Neural cell (in vitro differentiated cells): ENCODE results near the gene GART. TPM values are rescaled to one million over a fixed set of nuclear protein-coding genes. Genes with fewer than 3 reads are reported as not detected.

ENCODE experiments used
- H2AFZ ChIP-seq: fragments of 200-600, 300-800 bp; sonication (generic), shearing (Covaris generic); 2 replicates; pipeline ENCODE4 v1.6.0; 2014; ENCODE audit warnings: low read depth, mild to moderate bottlenecking, antibody characterized with exemption, low read length, moderate library complexity
- H3F3A ChIP-seq: fragments of 200-600 bp; shearing (Covaris generic); 2 replicates; pipeline ENCODE4 v1.6.1; 2016; ENCODE audit warnings: mild to moderate bottlenecking, moderate library complexity, mixed read lengths, antibody characterized with exemption, low read length; ENCODE audit not compliant: insufficient read depth, poor library complexity, severe bottlenecking
- H3K27ac ChIP-seq: fragments of 200-600, 300-800 bp; sonication (generic), shearing (Covaris generic); 2 replicates; pipeline ENCODE4 v1.5.1; 2014; ENCODE audit warnings: mild to moderate bottlenecking, low read length, moderate library complexity
- H3K27me3 ChIP-seq: fragments of 300-800, 200-600 bp; sonication (generic), shearing (Covaris generic); 2 replicates; pipeline ENCODE4 v1.6.0; 2014; ENCODE audit warnings: mild to moderate bottlenecking, low read depth, low read length, moderate library complexity; ENCODE audit not compliant: insufficient read depth
- H3K36me3 ChIP-seq: fragments of 300-800, 200-600 bp; sonication (generic), shearing (Covaris generic); 2 replicates; pipeline ENCODE4 v1.5.1; 2014; ENCODE audit warnings: mild to moderate bottlenecking, antibody characterized with exemption, low read length, moderate library complexity; ENCODE audit not compliant: insufficient read depth
- H3K4me2 ChIP-seq: fragments of 300-800, 200-600 bp; sonication (generic), shearing (Covaris generic); 2 replicates; pipeline ENCODE4 v1.6.0; 2014; ENCODE audit warnings: mild to moderate bottlenecking, low read length
- H3K4me3 ChIP-seq: fragments of 300-800, 200-600 bp; sonication (generic), shearing (Covaris generic); 2 replicates; pipeline ENCODE4 v1.5.1; 2014; ENCODE audit warnings: mild to moderate bottlenecking, low read length, moderate library complexity
- H3K79me2 ChIP-seq: fragments of 200-600 bp; shearing (Covaris generic); replicated peaks from 2 replicates; pipeline ENCODE4 v1.6.0; 2014; ENCODE audit warnings: mild to moderate bottlenecking, low read length, moderate library complexity; ENCODE audit not compliant: insufficient read depth
- H3K9ac ChIP-seq: fragments of 300-800, 200-600 bp; sonication (generic), shearing (Covaris generic); 2 replicates; pipeline ENCODE4 v1.6.1; 2016; ENCODE audit warnings: mild to moderate bottlenecking, low read length, mixed read lengths
- H3K9me2 ChIP-seq: fragments of 200-600 bp; shearing (Covaris generic); 2 replicates; pipeline ENCODE4 v1.6.1; 2016; ENCODE audit warnings: mild to moderate bottlenecking, low read length, mixed read lengths; ENCODE audit not compliant: insufficient read depth
- H3K9me3 ChIP-seq: fragments of 200-600, 300-800 bp; sonication (generic), shearing (Covaris generic); 2 replicates; pipeline ENCODE4 v1.6.1; 2016; ENCODE audit warnings: mild to moderate bottlenecking, mixed run types, low read length, moderate library complexity, mixed read lengths
- H4K20me1 ChIP-seq: fragments of 200-600 bp; shearing (Covaris generic); 2 replicates; pipeline ENCODE4 v1.6.1; 2016; ENCODE audit warnings: mild to moderate bottlenecking, mixed run types; ENCODE audit not compliant: insufficient read depth
- EP300 ChIP-seq: fragments of 450-650 bp; conservative IDR thresholded peaks from 2 replicates; pipeline ENCODE4 v1.6.1; 2014; ENCODE audit warnings: antibody characterized with exemption, mild to moderate bottlenecking, moderate library complexity; ENCODE audit not compliant: poor library complexity, severe bottlenecking
- POLR2AphosphoS5 ChIP-seq: IDR thresholded peaks from 2 replicates; pipeline ENCODE4 v1.6.1; 2012
- polyA plus RNA-seq: library from polyadenylated mRNA; depleted of rRNA; stranded (reverse); fragments of >200 nt; gene quantifications from 2 replicates; pipeline ENCODE4 v1.2.3, GENCODE V29; 2014

The GART gene
- polyA plus RNA-seq, 1 donor from 2014 or later, result 87.5 TPM

DNA sequence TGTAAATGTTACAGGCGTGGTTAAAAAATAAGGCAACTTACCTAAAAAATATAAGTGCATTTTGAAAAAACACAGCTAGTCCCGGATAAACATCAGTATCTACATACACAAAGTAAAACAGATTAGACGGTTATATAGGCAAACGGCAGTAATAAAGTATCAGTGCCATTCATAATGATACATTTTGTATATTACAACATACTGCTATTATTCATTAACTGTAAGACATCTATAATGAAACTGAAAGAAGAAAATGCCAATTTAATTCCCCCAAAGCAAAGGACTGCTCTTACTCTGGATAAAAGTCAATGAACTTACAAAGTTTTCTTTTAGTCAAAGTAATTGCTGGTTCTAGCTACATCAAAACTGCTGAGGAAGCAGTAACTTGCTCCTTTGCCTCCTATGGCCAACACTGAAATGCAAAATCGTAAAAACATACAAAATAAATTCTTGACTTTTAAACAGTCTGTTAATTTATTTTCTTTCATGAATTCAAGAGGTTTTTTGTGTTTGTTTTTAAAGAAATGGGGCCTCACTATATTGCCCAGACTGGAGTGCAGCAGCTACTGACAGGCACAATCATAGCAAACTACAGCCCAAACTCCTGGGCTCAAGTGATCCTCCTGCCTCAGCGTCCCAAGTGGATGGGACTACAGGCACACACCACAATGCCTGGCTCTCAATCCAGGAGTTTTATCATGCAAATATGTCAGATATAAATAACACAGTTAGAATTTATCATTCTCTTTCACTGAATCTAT, 86.1 kb downstream of the GART start:
- H3K4me3 ChIP-seq, result no peak overlapping the region
- TF ChIP-seq POLR2AphosphoS5, result no peak
- no peak for TF ChIP-seq EP300
- H3K9me3 ChIP-seq, result no peaks in the 10 kb centered on the region
- H3K9ac ChIP-seq, result no peak overlapping the region
- no peaks in the 10 kb centered on the region for H3K9me2 ChIP-seq
- H3K4me2 ChIP-seq, result no peak overlapping the region
- H3K27ac ChIP-seq, result no peak overlapping the region
- H3F3A ChIP-seq, result no peaks in the 10 kb centered on the region
- no peaks in the 10 kb centered on the region for H3K36me3 ChIP-seq
- no peak overlapping the region for H2AFZ ChIP-seq
- H3K79me2 ChIP-seq, result no peaks in the 10 kb centered on the region
- H3K27me3 ChIP-seq, result no peaks in the 10 kb centered on the region
- H4K20me1 ChIP-seq, result no peaks in the 10 kb centered on the region

Other genes starting within 250 kb of the GART start
- 12.4 and 15.5 TPM in 2 replicates for gene IFNAR1, start 217.1 kb downstream of the GART start, polyA plus RNA-seq
- gene IFNGR2, start 138.7 kb downstream of the GART start, polyA plus RNA-seq, result 57.2 and 70.0 TPM in 2 replicates
- 69.4 and 71.8 TPM in 2 replicates for gene TMEM50B, start 62.1 kb downstream of the GART start, polyA plus RNA-seq
- 5.5 and 6.0 TPM in 2 replicates for gene DNAJC28, start 50.4 kb downstream of the GART start, polyA plus RNA-seq
- gene SON, start 921 bp upstream of the GART start, polyA plus RNA-seq, result 121 and 123 TPM in 2 replicates
- 46.2 and 56.6 TPM in 2 replicates for gene DONSON, start 46.6 kb upstream of the GART start, polyA plus RNA-seq
- 40.5 and 54.3 TPM in 2 replicates for gene CRYZL1, start 99.6 kb upstream of the GART start, polyA plus RNA-seq
- 35.1 and 48.9 TPM in 2 replicates for gene ITSN1, start 100.4 kb upstream of the GART start, polyA plus RNA-seq